GM21526 (cell line): ENCODE data around the gene ANAPC2.

Experiments
- ATAC-seq: cut with Tn5 transposase; IDR thresholded peaks from one replicate; pipeline ENCODE4 v1.9.1; 2021; ENCODE audit warnings: moderate library complexity; ENCODE audit not compliant: unreplicated experiment, low FRiP score

The ANAPC2 gene

DNA sequence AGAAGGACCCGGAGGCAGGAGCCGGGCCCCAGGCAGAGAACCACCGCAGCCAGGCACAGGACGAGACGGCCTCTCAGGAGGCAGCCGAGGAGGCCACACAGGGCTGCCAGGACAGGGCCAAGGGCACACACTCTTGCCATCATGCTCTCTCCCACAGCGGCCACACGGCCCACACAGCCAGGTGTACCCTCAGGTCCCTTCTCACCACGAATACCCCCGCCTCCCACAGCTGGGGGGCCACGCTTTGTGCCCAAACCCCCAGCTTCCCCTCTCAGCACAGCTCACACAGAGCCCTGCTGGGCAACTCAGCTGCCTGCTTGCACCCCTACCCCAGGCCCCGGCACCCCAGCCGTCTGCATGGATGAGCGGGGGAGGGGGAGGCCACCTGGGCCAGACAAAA, 5.4 kb upstream of the ANAPC2 start:
- ATAC-seq: no peak

DNA sequence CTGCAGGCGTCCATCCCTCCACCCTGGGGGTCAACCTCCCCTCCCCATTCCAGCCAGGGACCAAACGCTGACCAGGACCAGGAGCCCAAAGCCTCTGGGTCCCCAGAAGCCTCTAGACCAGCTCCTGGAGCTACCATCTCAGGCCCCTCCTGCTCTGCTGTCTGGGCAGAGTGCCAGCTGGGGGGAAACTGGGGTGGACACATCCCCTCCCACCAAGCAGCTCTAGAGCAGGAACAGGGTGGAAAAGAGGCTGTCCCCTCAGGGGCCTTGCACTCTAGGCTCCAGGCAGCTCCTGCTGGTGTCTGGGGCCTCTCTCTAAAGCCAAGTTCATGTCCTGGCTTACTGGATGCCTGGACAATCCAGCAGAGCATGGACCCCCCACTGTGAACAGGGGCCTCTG, 4.5 kb upstream of the ANAPC2 start:
- no peak for ATAC-seq

DNA sequence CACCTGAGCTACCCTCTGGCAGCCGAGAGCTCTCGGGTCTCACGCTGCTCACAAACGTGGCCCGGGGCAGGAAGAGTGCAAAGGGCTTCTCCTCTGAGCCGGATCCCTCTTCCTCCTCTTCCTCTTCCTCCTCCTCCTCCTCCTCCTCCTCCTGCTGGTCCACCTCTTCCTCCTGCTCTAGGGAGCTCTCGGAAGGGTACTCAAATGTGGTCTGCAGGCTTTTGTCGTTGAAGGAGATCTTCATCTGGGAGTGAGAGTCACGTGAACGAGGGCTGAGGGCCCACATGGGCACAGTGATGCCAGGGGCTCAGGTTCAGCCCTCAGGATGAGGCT, 4.1 kb upstream of the ANAPC2 start:
- ATAC-seq: no peak

DNA sequence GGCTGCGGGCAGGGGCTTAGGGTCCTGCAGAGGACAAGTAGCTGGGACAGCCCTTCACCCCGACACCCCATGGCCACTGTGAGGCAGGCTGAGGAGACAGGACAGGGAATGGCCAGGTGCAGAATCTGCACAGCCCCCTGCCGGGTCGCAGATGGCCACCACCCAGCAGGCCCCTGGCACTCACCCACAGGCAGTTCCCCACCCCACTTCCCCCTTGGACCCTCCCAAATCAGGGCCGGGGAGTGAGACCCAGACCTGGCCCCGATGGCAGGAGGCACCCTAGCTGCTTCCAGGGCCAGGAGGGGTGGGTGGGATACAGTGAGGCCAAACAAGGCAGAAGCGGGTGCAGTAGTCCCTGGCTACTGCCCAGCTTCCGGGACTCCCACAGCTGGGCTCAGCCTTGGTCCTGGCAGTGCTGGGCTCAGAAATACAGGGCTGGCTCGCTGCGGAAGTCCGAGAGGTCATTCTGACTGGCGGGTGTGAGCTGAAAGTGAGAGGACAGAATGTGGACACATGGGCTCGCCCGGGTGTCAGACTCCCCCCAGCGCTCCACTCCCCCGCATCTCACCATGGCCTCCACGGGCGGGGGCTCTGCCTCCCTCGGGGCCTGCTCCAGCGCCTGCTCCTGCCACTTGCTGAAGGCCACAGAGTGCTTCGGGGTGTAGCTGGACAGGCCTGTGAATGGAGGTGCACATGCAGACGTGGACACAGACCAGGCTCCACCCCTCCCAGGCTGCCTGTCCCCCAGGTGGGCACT, 3.5 kb upstream of the ANAPC2 start:
- ATAC-seq: no peak

DNA sequence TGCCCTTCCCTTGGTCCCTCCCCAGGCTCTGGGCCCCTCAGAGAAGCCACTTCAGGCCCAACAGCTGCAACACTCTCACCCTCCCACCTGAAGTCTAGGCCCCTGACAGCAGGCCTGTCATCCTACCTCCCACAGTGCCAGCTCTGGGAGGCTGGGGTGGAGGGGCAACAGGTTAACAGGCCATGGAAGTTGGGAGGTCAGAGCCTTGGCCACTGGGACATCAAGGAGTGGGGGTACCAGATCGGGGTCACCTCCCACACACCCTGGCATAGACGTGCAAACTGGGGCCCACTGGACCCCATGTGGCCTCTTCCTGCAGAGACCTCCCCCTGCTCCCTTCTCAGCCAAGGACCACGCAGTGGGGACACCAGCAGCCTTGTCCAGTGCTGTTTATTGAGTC, 2.9 kb upstream of the ANAPC2 start:
- no peak for ATAC-seq

DNA sequence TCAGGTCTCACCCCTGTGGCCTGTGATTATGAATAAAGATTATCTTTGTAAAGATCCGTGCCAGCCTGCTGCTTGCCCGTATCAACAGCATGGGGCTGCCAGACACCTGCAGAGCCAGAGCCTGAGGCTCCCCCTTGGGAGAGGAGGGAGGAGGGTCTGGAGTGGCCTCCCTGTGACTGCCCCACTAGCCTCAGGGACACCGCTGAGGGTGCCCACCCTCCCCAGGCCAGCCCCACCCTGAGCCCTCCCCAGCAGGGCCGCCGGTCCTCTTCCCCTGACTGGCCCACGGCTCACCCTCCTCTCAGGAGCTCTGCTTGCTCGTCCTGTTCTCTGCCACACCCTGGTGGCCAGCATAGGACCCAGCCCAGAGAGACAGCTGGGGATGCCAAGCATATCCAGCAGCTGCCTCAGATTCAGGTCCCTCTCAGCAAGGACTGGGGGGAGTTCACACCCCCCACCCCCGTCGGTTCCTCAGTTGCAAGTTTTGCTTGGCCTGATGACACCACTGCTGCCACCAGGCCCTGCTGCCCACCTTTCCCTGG, 2.0 kb upstream of the ANAPC2 start:
- ATAC-seq: no peak

DNA sequence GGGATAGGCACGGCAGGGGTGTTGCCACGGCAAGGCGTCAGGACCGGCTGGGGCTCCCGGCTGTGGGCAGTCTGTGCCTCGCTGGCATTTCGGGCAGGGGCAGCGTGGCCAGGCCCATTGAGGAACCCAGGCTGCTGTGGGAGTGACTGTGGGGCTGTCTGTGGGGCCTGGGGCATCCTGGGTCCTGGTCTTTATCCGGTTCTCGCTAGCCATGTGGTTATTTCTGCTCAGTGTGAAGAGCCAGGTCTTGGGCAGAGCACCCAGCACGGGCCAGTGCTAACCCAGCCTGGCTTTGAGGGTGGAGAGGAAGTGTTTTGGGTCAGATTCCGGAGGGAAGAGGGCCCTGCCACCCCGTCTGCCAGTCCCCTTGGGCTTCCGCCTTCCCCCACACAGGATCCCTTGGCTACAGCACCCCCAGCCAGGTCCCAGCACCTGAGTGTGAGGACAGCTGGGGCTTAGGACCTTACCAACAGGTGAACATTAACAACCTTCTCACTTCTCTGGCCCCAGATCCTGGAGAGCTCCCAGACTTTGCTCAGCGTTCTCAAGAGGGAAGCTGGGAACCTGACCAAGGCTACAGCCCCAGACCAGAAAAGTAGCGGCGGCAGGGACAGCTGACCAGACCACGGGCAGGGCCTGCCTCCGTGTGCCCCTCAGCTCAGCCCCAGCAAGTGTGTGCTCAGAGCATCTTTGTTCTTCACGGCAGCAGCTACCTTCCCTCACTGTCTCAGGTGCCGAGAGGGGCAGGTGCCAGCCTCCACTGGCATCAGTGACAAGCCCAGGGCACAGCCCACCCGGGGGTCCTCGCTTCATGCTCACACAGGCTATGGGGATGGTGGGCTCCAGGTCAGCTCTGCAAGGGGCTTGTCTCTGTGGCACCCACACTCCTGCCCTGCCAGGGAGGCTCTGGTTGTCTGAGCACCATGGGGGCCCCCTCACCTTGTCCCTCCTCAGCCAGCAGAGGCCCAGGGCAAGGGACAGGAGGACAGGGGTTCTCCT, 1.2 kb upstream of the ANAPC2 start:
- no peak for ATAC-seq

DNA sequence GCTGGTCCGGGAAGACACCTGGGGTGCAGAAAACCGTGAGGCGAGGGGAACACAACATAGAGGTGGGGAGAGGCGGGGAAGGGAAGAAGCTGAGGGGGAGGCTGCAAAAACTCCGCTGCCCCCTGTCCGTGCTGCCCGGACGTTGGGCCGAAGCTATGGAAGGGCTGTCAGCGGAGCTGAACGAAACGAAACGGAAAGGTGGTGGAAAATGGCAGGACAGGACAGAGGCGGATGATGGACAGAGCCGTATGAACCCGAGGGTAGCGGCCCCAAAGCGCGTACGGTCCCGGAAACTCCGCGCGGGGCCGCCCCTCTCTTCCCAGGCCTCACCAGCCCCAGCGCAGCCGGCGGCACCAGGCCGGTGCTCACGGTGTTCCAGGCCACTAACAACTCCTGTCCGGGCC, 272 bp downstream of the ANAPC2 start:
- no peak for ATAC-seq

DNA sequence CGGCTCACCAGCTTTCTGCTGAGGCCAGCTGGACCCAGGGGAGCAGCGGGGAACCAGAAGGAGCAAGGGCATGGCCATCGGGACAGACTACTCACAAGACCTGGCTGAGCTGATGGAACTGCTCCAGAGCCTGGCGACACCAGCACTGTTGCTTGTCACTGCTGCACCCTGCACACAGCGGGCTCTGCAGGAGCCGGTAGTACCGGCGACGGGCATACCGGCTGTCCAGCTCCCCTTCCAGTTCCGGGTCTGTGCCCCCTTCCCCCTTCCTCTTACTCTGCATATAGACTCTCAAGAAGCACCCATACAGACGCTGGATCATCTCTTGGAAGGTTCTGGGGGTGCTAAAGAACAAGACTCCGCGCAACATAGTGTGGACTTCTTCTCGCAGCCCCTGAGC, 974 bp downstream of the ANAPC2 start:
- no peak for ATAC-seq

DNA sequence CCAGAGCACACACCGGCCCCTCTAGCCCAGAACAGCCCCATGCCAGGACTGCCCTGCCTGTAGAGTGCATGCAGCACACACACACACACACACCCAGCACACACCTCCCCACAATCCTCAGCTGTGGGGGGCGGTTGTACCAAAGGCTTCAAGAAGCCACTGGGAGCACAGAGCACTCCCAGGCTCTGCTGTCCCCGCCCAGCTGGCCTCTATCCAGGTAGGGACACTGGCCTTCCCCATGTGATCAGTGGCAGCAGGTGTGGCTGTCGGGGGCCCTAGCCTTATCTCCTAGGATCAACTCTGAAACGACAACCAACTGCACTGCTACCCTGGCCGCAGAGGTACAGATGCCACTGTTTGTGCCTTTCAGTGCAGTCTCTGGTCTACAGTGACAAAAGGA, 2.0 kb downstream of the ANAPC2 start:
- ATAC-seq: no peak

DNA sequence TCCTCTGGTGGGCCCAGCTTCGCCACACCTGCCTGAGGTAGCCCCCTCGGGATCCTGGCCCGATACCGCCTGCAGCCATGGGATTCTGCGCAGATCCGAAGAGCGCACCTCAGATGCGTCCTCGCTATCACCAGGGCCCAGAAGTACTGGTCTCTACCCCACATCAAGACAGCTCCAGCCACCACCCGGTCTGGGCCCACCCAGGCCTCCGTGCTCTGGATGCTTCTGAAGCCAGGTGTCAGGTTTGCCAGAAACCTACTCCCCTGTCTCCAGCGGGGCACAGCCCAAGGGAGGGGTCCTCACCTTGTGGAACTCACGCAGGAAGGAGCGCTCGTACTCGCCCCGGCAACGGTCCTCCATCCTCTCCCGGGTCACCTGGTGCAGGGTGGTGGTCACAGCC, 2.4 kb downstream of the ANAPC2 start:
- no peak for ATAC-seq

DNA sequence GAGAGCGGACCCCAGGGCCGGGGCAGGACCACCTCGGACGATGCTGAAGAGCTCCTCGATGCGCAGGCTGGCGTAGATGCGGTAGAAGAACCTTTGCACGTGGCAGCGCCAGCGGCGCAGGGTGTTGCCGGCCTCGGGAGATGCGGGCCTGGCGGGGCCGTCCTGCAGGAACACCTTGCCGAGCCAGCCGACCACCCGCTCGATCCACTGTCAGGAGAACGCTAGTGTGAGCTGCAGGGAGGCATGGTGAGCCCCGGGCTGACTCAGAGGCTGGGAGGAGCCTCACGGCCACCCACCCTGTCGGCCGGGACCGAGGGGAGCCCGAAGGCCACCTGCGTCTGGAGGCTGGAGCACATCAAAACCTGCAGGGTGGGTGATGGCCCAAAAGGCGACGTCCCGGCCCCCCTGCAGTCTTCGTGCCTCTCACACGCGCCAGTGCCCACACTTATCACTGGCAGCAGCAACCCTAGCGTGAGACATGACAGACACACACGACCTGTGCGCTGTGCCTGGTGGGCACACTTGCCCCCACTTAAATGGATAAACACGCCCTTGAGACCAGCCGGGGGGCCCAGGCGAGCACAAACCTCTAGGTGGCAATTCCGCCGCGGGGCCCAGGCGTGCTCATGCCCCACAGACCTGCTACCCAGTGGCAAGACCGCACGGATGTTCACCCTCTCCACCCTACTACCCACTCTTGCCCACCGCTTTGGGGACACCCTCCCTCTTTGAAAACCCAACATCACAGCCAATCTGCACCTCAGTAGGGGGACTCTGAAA, 3.3 kb downstream of the ANAPC2 start:
- ATAC-seq: no peak

DNA sequence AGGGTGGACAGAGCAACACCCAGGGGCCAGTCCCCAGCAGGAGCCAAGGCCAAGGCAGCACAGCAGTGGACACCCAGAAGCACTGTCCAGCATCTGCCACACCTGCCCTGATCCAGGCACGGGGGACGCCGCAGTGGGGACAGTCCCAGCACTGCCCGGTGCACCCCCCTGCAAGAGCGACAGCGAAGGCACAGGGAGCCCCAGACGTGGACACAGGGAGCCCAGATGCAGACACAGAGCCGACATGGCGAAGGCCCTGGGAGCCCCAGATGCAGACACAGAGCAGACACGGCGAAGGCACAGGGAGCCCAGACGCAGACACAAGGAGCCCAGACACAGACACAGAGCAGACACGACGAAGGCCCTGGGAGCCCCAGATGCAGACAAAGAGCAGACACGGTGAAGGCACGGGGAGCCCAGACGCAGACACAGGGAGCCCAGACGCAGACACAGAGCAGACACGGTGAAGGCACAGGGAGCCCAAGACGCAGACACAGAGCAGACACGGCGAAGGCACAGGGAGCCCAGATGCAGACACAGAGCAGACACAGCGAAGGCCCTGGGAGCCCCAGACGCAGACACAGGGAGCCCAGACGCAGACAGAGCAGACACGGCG, 4.3 kb downstream of the ANAPC2 start:
- no peak for ATAC-seq

DNA sequence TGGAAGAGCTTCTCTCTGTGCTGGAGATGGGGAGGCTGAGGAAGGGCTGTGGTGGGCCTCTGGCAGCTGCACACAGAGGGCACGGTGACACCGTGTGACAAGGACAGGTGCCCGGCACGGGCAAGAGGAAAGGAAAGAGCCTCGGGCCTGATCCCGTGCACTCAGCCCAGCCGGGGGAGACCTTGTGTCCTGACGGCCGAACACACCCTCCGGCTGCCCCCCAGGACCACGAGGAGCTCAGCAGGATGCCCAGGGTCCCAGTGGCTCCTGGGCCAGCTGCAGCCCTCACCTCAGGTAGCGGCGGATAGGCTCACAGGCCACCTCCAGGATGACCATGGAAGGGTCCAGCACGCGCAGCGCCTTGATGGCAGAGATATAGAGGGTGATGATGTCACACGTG, 5.5 kb downstream of the ANAPC2 start:
- ATAC-seq: no peak

DNA sequence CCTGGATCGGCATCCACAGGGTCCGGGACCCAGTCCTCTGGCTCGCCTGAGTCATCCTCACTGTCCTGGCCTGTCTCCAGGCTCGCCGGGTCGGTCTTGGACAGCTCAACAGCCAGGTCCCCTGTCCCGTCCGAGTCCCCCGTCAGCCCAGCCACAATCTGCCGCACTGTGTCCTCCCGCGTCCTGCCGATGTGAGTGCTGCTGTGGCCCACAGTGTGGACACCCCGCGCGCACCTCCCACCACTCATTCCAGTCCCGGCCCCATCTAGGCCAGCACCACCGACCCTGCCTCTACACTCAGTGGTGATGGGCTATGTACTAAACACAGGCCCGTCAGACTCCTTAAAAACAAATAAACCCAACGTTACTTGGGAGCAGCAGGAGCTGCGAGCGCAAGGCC, 6.7 kb downstream of the ANAPC2 start:
- no peak for ATAC-seq

DNA sequence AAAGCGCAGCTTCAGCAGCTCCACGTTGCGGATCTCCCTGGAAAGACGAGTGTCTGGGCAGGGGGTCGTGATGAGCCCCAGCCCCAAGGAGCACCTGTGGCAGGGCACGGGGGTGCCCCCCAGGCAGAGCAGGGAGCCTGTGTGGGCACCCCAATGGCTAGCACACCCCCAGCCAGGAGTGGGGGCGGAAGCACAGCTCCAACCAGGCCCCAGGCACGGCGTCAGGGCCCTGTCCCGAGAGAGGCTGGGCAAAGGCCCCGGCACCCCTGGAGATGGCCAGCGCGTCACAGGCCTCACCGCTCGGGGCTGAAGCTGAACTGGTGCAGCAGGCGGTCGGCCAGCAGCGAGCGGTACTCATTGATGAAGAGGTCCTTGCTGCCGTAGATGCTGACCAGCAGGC, 7.9 kb downstream of the ANAPC2 start:
- no peak for ATAC-seq

DNA sequence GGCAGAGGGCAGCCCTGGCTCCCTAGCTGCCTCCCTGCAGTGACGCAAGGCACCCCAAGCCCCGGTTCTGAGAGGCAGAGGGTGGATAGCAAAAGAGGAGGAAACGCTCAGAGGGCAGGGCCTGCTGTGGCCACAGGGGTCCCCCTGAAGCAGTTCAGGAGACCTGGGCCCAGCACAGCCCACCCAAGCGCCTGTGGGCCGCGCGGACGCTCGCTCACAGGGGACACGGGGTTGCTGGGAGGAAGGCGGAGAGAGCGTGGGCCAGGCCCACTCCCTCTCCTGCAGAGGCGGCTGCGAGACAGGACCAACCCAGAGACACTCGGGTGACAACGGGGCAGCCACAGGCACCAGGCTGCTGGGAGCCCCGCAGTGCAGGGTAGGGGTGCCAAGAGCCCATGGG, 8.6 kb downstream of the ANAPC2 start:
- no peak for ATAC-seq

DNA sequence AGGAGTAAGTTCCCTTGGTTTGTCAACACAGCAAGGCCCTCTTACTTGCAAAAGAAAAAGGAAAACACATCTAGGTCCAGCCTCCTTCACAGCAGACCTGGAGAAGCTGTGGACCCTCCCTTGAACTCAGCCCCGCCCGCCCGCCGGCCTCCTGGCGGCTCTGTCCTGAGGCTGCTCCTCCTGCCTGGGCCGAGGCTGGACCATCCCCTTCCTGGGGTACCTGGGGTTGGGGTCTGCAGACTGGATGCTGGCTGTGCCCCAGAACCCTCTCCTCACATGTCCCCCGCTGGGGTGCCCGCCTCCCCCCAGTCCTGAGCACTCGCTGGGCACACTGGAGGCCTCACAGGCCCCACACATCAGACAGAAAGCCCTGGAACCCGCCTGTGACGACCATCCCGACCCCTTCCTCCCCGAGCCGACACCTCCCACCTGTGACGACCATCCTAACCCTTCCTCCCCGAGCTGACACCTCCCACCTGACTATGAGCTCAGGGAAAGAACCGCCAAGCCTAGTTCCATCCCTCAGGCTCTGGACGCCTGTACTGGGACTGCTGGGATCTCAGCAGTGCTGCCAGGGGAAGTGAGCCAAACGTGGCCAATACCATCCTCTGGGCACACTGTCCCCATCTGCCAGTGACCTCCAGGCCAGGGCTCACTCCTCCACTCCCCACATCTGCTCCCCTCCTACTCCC, 9.3 kb downstream of the ANAPC2 start:
- no peak for ATAC-seq

DNA sequence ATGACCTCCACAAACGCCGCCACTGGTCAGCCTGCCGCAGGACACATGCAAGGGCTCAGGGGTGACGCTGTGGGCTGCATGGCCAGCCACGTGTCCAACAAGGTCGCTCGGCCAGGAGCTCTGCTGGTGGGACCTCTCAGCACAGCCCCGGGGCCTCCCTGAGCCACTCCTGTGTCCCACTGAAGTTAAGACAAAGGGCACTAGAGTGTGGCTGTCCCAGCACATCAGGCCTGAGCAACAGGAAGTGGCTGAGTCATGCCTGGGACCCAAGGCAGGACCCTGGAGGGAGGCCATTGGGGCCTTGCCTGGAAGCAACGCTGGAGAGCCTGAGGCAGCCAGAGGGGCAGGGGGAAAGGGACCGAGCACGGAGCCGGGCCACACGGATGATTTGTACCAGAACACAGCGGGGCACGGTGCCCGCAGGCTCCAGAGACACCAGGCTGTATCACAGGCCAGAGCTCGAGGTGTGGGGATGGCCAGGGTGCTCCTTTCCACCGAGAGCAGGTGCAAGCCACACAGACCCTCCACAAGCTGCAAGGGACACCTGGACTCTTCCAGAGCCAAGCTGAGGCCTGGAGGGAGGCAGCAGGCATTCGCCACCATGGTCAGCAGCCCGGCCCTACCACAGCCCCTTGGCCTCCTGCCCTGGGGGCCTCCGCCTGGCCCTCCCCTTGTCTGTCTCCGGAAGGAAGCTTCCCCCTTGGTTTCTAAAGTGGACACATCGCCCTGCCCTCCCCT, 10.0 kb downstream of the ANAPC2 start:
- no peak for ATAC-seq
